GM19468 (cell line): ENCODE data around the gene GPR83.
"Not testable (repeated sequence)": the region's sequence is repeated elsewhere in the genome, so short reads cannot be mapped to it uniquely, and the experiment has no call there.

Experiments
- ATAC-seq: cut with Tn5 transposase; IDR thresholded peaks from one replicate; pipeline ENCODE4 v1.9.1; 2021; ENCODE audit warnings: mild to moderate bottlenecking, moderate library complexity, moderate number of reproducible peaks; ENCODE audit not compliant: unreplicated experiment; ENCODE audit errors: extremely low read depth

The GPR83 gene

GRCh38 chr11:94400839-94401772 is at the start of gene GPR83:
TSS of gene GPR83 (minus strand) at chr11:94401419. CDS start at chr11:94401247, 172 bp downstream.
- no peak for ATAC-seq

GRCh38 chr11:94450048-94450447 is 48.8 kb upstream of the GPR83 start:
- no peak for ATAC-seq

- ATAC-seq: no peak
These were observed 48.2 kb upstream of the GPR83 start for GRCh38 chr11:94449437-94449836.

GRCh38 chr11:94449029-94449428 is 47.8 kb upstream of the GPR83 start:
- no peak for ATAC-seq

GRCh38 chr11:94447149-94447548 is 45.9 kb upstream of the GPR83 start:
- no peak for ATAC-seq

- ATAC-seq: no peak
These were observed 44.4 kb upstream of the GPR83 start for GRCh38 chr11:94445641-94446040.

- no peak for ATAC-seq
These were observed 31.8 kb upstream of the GPR83 start for GRCh38 chr11:94433049-94433448.

- no peak for ATAC-seq
These were observed 23.4 kb upstream of the GPR83 start for GRCh38 chr11:94424662-94425061.

GRCh38 chr11:94424011-94424410 is 22.8 kb upstream of the GPR83 start:
- no peak for ATAC-seq

- no peak for ATAC-seq
These were observed 22.3 kb upstream of the GPR83 start for GRCh38 chr11:94423507-94423906.

- ATAC-seq: no peak
These were observed 17.0 kb upstream of the GPR83 start for GRCh38 chr11:94418123-94418765.

- ATAC-seq: no peak
These were observed 16.3 kb upstream of the GPR83 start for GRCh38 chr11:94417386-94417987.

GRCh38 chr11:94405062-94405833 is 4.0 kb upstream of the GPR83 start:
- ATAC-seq: no peak

GRCh38 chr11:94402355-94402754 is 1.1 kb upstream of the GPR83 start:
- no peak for ATAC-seq

- no peak for ATAC-seq
These were observed 600 bp upstream of the GPR83 start for GRCh38 chr11:94401773-94402265.

GRCh38 chr11:94400457-94400838 is 771 bp downstream of the GPR83 start:
- ATAC-seq: no peak

GRCh38 chr11:94400050-94400449 is 1.2 kb downstream of the GPR83 start:
- no peak for ATAC-seq

- no peak for ATAC-seq
These were observed 3.1 kb downstream of the GPR83 start for GRCh38 chr11:94398101-94398500.

- no peak for ATAC-seq
These were observed 4.9 kb downstream of the GPR83 start for GRCh38 chr11:94396282-94396681.

GRCh38 chr11:94391937-94392336 is 9.3 kb downstream of the GPR83 start:
- ATAC-seq: not testable (repeated sequence)
